Osteoblast (primary cell): Measurements from ENCODE around the gene AHCYL1. TPM values are rescaled to one million over a fixed set of nuclear protein-coding genes. Genes with fewer than 3 reads are reported as not detected.
"Not testable (repeated sequence)": the region's sequence is repeated elsewhere in the genome, so short reads cannot be mapped to it uniquely, and the experiment has no call there.

Experiments used
- DNase-seq: peaks from one replicate; pipeline ENCODE4 v3.0.0; 2011; ENCODE audit warnings: low spot score, mixed read lengths; ENCODE audit not compliant: insufficient read length; ENCODE audit errors: missing footprints
- H2AFZ ChIP-seq: 2 replicates; pipeline ENCODE4 v1.6.0; 2011; ENCODE audit warnings: mild to moderate bottlenecking, low read length
- H3K27ac ChIP-seq: 2 replicates; pipeline ENCODE4 v1.5.1; 2011; ENCODE audit warnings: mild to moderate bottlenecking, low read depth, low read length, moderate library complexity
- H3K27me3 ChIP-seq: 2 replicates; pipeline ENCODE4 v1.6.0; 2012; ENCODE audit warnings: mild to moderate bottlenecking, control low read depth, inconsistent platforms, low read length, moderate library complexity; ENCODE audit not compliant: insufficient read depth
- H3K36me3 ChIP-seq: 2 replicates; pipeline ENCODE4 v1.5.1; 2011; ENCODE audit warnings: mild to moderate bottlenecking, low read length, control low read depth, moderate library complexity; ENCODE audit not compliant: insufficient read depth
- H3K4me1 ChIP-seq: 2 replicates; pipeline ENCODE4 v1.5.1; 2011; ENCODE audit warnings: mild to moderate bottlenecking, low read length, control low read depth, moderate library complexity; ENCODE audit not compliant: insufficient read depth
- H3K4me2 ChIP-seq: 2 replicates; pipeline ENCODE4 v1.6.0; 2011; ENCODE audit warnings: mild to moderate bottlenecking, low read length; ENCODE audit not compliant: insufficient read depth
- H3K4me3 ChIP-seq: fragments of 200-600 bp; sonication (generic); 3 replicates; pipeline ENCODE4 v1.5.1; 2012; ENCODE audit warnings: mild to moderate bottlenecking, low read length, inconsistent platforms; ENCODE audit not compliant: insufficient read depth
- H3K79me2 ChIP-seq: 2 replicates; pipeline ENCODE4 v1.6.0; 2012; ENCODE audit warnings: mild to moderate bottlenecking, low read length, control low read depth, inconsistent platforms; ENCODE audit not compliant: insufficient read depth
- H3K9me3 ChIP-seq: 2 replicates; pipeline ENCODE4 v1.5.1; 2011; ENCODE audit warnings: low read depth, low read length, control low read depth
- H4K20me1 ChIP-seq: 2 replicates; pipeline ENCODE4 v1.6.0; 2012; ENCODE audit warnings: mild to moderate bottlenecking, low read length, control low read depth; ENCODE audit not compliant: insufficient read depth
- CTCF ChIP-seq: IDR thresholded peaks from 2 replicates; pipeline ENCODE4 v1.5.1; 2011; ENCODE audit warnings: mild to moderate bottlenecking, low read depth, low read length, moderate library complexity; ENCODE audit errors: extremely low read depth
- total RNA-seq: library from RNA; depleted of rRNA; stranded (reverse); fragments of >200 nt; gene quantifications from 2 replicates; pipeline ENCODE4 v1.2.3, GENCODE V29; 2012

The AHCYL1 gene
- total RNA-seq, 1 donor = 56.8 TPM

- Histone ChIP-seq H4K20me1 (no peaks in the 10 kb centered on the region), H3K36me3 (peaks cover 94% of the 10 kb centered on the region), H3K4me1 (peaks cover 11% of the 10 kb centered on the region), H3K4me2 (no peak overlapping the region), H3K27me3 (no peaks in the 10 kb centered on the region), H3K4me3 (no peak overlapping the region), H3K79me2 (no peaks in the 10 kb centered on the region), H2AFZ (no peak overlapping the region), H3K27ac (no peak overlapping the region), H3K9me3 (no peaks in the 10 kb centered on the region)
- no peak for TF ChIP-seq CTCF
- no peak for DNase-seq
These were observed 33.8 kb downstream of the AHCYL1 start for GRCh38 chr1:110018396-110018795.

DNA sequence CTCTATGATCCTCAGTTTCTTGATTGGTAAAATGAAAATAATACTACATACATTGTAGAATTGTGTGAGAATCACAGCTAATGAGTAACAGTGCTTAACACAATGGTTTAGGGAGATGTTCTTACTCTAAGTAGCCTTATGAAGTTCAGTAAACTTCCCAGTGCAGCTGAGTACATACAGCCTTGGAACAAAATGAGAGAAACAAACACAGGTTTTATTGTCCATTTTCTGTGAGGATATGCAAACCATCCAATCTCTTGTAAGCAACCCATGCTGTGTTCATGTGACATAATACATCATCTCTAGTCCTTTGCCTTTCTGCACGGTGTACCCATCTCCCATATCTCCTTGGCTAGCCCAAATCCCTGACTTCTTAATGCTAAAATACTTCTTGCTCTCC is 35.2 kb downstream of the AHCYL1 start:
- TF ChIP-seq CTCF = no peak
- H3K79me2 ChIP-seq = no peaks in the 10 kb centered on the region
- no peak overlapping the region for H3K4me2 ChIP-seq
- no peak for DNase-seq
- H3K27me3 ChIP-seq = no peaks in the 10 kb centered on the region
- H3K27ac ChIP-seq = no peak overlapping the region
- no peak overlapping the region for H3K4me3 ChIP-seq
- H2AFZ ChIP-seq = no peak overlapping the region
- peaks cover 11% of the 10 kb centered on the region for H3K4me1 ChIP-seq
- no peaks in the 10 kb centered on the region for H3K9me3 ChIP-seq
- H4K20me1 ChIP-seq = no peaks in the 10 kb centered on the region
- peaks cover 98% of the 10 kb centered on the region for H3K36me3 ChIP-seq

DNA sequence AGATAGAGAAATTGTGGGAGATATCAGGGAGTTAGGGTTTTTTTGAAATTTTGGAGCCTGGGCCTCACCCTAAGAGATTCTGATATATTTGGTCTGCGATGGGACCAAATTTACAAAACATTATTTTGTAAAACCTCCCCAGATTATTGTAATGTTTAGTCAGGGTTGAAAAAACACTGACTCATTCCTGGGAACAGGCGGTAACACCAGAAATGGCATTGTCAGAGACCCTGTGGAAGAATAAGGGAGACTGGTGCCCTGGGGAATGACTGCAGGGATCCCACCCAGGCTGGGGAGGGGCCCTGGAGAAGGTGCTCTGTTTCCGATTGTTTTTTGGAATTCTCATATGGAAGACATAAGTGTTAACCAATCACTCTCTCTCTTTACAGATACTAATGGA is 36.7 kb downstream of the AHCYL1 start:
- Histone ChIP-seq H3K27ac (peak overlapping the region; percentile 38), H3K4me1 (peaks cover 11% of the 10 kb centered on the region), H2AFZ (no peak overlapping the region), H4K20me1 (no peaks in the 10 kb centered on the region), H3K79me2 (no peaks in the 10 kb centered on the region), H3K4me3 (no peak overlapping the region), H3K36me3 (peaks cover 88% of the 10 kb centered on the region), H3K9me3 (no peaks in the 10 kb centered on the region), H3K4me2 (no peak overlapping the region), H3K27me3 (no peaks in the 10 kb centered on the region)
- TF ChIP-seq CTCF = no peak
- DNase-seq = peak; percentile 65

DNA sequence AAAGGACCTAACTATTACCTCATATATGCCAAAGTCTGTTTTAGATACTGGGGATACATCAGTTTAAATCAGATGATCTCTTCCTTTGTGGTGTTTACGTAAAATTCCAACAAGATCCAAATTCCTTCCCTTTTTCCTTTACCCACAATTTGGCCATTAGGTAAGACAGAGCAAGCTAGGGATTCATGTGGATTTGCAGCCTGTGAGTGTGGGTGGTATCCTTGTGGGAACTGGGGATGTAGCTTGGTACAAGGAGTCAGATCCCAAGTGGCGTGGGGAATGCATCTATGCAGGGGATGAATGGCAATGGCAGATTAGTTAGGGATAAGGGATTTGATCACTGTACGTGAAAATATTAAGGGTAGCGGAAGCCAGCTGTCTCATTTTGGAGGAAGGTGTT is 40.0 kb downstream of the AHCYL1 start:
- H3K4me3 ChIP-seq = no peak overlapping the region
- no peaks in the 10 kb centered on the region for H4K20me1 ChIP-seq
- H3K9me3 ChIP-seq = no peaks in the 10 kb centered on the region
- DNase-seq = peak; percentile 48
- peaks cover 55% of the 10 kb centered on the region for H3K36me3 ChIP-seq
- no peak overlapping the region for H2AFZ ChIP-seq
- no peaks in the 10 kb centered on the region for H3K79me2 ChIP-seq
- H3K4me2 ChIP-seq = no peak overlapping the region
- H3K27ac ChIP-seq = no peak overlapping the region
- no peak for TF ChIP-seq CTCF
- no peaks in the 10 kb centered on the region for H3K27me3 ChIP-seq
- H3K4me1 ChIP-seq = peaks cover 11% of the 10 kb centered on the region

GRCh38 chr1:110030687-110031086 is 46.1 kb downstream of the AHCYL1 start:
- not testable (repeated sequence) for H3K36me3 ChIP-seq, DNase-seq, H3K79me2 ChIP-seq, H3K27me3 ChIP-seq, H3K9me3 ChIP-seq, H4K20me1 ChIP-seq
- Histone ChIP-seq H3K4me3 (peak overlapping the region; percentile 15), H2AFZ (peak overlapping the region; percentile 75), H3K27ac (peak overlapping the region; percentile 12), H3K4me1 (peaks cover 16% of the 10 kb centered on the region), H3K4me2 (peak overlapping the region; percentile 73)
